GM19372 (cell line): Measurements from ENCODE around the gene TOM1L2.
"Not testable (repeated sequence)": the region's sequence is repeated elsewhere in the genome, so short reads cannot be mapped to it uniquely, and the experiment has no call there.

ENCODE experiments used
- ATAC-seq: cut with Tn5 transposase; IDR thresholded peaks from one replicate; pipeline ENCODE4 v1.9.1; 2021; ENCODE audit warnings: mild to moderate bottlenecking, low read depth, moderate library complexity; ENCODE audit not compliant: unreplicated experiment

Gene TOM1L2

DNA sequence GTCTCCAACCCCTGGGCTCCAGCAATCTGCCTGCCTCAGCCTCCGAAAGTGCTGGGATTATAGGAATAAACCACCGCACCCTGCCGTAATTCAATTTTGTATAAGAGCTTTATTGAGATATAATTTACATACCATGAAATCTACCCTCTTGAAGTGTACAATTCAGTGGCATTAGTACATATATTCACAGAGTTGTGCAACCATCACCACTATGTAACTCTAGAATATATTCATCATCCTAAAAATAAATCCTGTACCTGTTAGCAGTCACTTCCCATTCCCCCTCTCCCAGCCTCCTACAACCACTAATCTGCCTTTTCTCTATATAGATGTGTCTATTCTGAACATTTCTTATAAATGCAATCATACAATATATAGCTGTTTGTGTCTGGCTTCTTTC lies 26.1 kb downstream of the TOM1L2 start:
- ATAC-seq = no peak

DNA sequence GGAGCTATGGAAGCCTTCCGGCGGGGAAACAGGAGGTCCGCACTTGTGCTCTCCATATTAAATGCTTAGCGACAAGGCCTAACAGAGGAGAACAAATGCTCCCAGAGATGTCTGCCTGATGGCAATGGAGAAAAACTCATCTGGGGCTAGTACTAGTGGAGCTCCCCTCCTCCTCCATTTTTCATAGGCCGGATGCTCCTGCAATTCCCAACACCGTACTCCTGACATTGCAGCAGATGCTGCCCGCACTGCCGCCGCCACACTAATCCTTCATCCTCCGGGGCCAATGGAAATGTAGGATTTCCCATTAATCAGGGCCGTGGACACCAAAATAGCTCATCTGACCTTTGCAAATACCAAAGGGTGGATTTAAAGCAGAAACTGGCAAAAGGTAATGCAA lies 27.5 kb downstream of the TOM1L2 start:
- ATAC-seq = no peak

DNA sequence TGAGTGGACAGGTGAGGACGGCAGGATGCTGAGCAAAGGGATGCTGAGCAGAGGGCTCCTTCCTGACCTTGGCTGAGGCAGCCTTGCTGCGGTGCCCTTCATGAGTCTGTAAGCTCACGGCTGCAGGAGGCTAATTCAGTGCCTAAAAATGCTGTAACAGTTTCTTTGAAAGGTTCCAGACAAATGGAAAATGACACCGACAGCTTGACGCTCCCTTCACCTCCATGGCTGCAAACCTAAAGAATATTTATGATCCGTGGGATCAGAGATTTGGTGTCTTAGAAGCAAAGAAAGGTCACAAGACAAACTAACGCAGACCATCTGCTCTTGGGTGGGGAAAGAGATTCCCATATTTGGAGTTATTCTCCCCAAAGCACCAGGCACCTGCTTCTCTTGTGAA lies 28.0 kb downstream of the TOM1L2 start:
- ATAC-seq = no peak

DNA sequence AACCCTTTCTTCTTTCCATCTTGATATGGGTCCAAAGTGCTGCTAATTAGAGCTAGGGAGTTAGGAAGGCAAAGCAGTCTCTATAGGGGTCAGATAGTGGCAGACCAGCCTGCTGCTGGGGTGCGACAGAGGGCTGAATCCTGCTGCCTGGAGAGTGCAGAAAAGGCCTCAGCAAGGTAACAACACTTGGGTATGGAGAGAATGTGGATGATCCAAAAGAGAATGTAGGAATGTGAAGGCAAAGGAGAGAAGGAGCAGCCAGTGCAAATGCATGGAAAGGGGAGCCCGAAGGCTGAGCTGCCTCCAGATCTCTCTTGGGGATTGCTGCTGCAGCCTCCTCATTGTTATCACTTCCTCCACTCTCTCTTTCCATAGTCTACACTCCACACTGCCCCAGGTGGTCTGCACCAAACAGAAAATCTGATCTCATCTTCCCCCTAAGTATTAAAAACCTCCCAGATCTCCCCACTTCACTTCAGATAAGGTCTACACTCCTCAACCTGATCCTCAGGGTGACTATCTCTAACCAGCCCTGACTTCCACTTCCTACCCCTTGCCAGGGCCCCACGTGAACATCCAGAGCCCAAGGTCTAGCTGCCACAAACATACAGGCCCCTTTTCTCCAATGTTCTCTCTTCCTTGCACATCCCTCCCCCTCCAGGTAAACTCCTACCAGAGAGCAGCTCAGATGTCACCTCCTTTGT lies 28.8 kb downstream of the TOM1L2 start:
- no peak for ATAC-seq

DNA sequence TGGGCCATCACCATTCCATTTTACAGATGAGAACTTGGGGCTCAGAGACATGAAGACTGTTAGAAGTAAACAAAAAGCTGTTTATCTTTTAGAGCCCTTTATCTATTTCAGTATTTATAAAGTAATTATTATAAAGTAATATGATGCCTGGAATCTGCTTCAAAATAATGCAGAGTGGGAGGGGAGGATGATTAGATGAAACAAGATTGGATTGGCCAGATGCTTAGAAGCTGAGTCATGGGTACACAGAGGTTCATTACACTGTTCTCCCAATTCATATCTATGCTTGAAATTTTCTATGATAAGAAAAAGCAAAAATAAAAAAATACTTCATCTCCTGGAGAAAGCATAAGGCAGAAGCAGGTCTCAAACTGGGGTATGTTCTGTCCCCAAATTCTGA lies 29.4 kb downstream of the TOM1L2 start:
- ATAC-seq = no peak

DNA sequence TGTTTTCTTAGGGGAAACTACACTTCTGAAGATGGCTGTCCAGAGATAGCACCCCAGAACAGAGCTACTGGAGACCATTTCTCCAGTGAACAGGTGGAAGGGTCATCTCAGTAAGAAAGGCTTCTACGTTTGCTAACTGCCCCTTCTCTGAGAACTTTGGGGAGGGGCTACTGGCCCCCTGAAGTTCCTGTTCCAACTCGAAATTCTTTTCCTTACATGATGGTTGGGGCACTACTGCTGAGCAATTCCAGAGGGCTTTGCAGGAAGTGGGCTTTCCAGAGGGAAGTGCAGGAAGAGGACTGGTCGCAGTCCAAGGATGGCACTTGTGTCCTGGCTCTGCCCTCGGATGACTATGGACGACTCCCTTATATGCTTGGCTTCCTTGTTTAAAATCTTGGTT lies 31.2 kb downstream of the TOM1L2 start:
- ATAC-seq = no peak

DNA sequence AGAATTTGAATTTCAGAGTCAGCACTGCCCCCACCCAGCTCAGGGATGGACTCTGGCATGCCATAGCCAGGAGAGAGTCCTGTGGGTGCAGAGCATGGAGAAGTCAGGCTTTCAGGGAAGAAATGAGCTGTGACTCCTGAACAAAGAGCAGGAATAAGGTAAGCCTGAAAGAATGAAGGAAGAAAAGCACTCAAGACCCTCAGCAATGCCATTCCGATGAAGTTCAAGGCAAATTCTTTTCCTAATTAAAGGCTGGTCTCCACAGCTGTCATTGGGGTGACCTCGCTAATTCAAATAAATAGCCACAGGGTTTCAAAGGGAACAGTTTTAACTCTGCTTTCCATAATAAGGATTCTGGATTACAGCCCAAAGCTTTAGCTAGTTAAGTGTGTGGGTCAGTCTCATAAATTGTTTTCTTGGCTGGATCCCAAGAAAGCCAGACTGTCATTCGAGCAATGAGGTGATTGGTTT lies 31.7 kb downstream of the TOM1L2 start:
- ATAC-seq = no peak

DNA sequence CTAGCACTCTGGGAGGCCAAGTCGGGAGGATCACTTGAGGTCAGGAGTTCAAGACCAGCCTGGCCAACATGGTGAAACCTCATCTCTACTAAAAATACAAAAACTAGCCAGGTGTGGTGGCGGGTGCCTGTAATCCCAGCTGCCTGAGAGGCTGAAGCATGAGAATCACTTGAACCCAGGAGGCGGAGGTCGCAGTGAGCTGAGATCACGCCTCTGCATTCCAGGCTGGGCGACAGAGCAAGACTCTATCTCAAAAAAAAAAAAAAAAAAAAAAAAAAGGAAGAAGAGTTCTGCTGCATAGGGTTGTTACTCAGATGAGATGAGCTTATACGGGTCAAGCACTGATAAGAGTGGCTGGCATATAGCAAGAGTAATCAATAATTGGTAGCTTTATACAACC lies 32.3 kb downstream of the TOM1L2 start:
- ATAC-seq = not testable (repeated sequence)

DNA sequence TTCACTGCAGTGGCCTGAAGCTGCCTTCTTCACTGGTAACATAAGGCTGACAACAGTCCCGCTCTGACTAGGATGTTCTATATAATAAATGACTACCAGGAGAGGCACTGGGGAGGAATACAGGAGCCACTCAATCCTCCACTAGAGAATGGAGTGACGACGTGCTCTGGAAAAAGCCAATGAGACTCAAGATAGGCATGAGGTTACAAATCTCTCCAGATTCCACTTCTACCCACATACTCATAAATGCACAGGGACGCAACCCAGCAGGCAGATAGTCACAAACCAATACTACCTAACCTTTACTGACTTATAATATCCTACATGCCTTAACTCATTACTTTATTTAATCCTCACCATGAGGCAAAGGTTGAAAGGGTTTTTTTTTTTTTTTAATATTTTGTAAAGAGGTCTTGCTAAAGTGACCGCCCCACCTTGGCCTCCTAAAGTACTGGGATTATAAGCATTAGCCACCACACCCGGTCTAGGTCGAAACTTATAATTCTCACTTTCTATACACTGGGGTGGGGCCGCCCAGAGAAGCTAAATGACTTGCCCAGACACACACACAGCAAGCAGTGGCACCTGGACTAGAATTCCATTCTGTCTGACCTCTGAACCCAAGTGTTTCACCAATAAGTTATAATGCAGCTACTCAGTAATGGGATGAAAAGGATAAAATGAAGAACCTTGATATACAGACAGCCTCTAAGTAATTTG lies 33.7 kb downstream of the TOM1L2 start:
- no peak for ATAC-seq

DNA sequence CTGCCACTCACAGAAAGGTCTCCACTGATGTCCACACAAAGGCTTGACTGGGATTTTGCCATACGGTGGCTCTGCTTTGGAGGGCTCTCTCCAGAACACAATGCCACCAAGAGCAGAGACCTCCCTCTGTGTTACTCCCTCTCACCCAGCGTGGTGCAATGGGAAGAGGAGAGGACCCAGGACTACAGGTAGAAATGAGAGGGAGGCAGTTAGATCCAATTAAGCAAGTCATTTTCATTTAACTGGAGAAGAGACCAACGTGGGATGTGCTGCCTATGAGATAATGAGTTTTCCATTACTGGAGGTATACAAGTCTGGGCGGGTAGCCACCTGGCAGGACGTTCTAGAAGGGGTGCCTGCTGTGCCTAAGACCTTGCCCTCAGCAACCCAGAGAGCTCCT lies 34.2 kb downstream of the TOM1L2 start:
- no peak for ATAC-seq

DNA sequence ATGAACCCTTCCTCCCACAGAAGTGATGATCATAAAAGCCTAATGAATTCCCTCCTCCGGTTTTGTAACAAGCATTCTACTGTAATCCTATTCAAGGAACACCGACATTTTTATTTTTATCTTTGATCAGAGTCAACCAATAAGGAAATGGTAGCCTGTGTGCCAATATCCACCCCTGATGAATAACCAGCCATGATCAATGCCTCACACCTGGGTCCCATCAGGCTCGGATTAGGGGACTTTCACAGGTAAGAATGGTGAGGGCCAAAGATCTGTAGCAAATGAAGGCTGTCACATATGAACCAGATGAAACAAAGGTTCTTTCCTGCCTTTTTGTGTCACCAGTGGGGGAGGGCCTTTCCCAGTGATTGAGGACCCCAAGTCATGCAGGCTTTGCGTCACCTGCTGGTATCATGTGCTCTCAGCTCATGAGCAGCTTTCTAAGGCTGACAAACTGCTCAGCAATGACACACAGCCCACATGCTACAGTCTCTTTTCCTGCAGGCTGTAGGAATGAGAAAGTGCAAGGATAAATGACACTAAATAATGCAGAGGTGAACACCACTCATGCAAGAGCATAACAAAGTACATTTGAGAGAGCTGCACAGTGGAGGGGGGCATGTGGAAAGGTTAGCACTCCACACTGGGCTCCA lies 34.9 kb downstream of the TOM1L2 start:
- no peak for ATAC-seq

DNA sequence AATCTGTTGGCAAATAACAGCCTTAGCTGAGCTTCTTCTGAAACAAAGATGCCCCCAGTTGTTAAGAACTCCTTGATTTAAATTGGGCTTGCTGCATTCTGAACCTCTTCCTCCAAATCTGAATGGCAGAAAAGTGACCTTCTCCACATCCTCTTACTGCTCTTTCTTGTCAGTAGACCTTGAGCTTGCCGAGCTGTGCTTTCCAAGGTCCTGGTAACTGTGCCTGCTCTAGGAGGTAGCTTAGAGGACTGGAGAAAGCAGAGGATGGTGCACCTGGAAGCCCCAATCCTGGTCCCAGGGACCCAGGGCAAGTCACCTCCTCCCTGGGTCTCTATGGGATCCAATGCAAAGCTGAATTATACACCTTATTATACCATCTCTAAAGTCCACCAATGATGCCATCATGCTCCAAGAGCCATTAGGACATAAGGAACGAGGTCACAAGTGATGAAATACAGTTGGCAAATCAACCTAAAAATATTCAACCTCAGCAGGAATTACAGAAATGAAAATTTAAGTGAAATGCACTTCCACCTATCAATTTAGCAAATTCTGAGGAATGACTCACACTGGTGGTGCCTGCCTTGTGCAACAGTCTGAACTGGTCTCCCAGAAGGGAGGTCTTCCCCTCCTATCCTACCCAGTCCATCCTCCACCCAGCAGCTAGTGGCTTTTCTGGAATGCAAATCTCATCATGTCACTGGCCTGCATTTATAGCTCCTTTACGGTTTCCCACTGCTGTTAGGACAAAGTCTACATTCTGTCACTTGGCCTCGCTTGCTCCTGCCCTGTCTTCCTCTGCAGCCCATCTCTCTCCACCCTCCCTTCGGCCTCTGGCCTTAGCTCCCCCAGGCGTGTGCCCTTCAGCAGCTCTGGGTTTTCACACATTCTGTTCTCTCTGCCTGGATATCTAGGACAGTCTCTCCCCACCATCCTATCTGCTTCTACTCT lies 36.6 kb downstream of the TOM1L2 start:
- ATAC-seq = no peak

DNA sequence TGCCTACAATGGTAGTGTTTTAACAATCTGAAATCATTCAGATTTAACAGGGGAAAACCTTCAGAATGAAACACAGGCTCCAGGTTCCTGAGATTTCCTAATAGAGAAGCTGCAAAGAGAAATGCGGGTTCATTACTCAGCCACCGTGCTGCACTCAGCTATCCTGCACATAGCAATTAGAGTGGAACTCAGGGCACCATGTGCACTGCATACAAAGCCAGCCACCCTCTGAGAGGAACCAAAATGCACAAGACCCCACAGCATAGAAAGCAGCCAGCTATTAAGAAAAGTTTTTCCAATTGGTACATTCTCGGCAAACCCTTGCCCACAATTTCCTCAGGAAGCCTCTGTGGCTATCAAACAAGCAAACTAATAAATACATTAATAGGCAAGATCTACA lies 37.4 kb downstream of the TOM1L2 start:
- ATAC-seq = no peak

DNA sequence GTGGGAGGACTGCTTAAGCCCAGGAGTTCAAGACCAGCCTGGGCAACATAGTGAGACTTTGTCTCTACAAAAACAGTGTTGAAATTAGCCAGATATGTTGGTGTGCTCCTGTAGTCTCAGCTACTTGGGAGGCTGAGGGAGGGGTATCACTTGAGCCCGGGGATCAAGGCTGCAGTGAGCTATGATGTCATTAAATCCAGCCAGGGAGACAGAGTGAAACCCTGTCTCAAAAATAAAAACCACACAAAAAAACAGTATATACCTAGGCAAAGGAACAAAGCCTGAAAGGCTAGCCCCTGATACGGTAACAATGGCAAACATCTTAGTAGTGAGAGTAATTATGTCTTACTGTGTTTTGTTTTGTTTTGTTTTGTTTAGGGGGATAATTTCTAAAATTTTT lies 38.0 kb downstream of the TOM1L2 start:
- no peak for ATAC-seq

DNA sequence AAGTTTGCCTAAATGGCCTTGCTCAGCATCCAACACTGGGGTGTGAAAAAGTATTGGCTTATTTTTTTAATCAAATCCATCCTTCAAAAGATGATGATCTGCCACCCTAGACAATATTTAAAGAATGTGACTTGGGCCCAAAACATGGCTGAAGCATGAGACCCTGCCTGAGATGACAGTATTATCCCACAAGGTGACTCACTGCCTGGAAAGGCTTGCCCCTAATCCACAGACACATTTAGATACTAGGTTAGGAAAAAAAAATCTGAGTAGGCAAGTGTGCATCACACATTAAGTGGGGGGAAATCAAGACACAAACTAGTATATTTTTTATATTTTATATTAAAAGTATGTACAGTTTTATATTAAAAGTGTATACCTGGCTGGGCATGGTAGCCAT lies 38.4 kb downstream of the TOM1L2 start:
- ATAC-seq = no peak

DNA sequence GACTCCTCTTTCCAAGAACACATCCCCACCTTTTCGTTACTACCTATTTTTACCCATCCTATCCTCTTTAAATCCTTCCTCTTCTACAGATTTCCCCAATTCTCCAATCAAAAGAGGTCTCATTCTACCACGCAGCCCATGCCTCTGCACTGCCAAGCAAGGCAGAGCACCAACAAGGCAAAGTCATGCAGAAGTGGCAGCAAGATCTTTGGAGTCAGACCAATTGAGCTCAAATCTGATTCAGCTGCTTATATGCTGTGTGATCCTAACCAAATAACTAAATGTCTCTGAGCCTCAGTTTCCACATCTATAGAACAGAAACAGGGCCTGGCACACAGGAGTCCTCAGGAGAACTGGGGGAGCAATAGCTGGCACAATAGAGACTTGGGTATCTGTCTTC lies 41.0 kb downstream of the TOM1L2 start:
- ATAC-seq = no peak

DNA sequence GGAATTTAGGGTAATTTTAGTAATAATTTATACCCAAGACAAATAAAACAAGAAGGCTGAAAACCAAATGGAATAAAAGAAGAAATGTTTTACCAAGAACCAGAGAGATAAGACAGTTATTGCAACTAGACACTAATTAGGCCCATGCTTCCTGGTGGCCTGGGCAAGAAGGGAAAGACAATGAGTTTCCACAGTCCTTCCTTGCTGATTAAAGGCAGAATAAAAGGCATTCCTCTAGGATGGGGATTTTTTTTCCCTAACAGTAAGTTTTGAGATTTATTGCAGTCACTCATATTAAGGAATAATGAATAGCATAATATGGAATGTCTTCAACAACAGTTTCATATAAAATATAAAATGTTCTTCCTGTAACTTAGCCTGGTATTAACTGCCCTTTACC lies 41.5 kb downstream of the TOM1L2 start:
- ATAC-seq = no peak

DNA sequence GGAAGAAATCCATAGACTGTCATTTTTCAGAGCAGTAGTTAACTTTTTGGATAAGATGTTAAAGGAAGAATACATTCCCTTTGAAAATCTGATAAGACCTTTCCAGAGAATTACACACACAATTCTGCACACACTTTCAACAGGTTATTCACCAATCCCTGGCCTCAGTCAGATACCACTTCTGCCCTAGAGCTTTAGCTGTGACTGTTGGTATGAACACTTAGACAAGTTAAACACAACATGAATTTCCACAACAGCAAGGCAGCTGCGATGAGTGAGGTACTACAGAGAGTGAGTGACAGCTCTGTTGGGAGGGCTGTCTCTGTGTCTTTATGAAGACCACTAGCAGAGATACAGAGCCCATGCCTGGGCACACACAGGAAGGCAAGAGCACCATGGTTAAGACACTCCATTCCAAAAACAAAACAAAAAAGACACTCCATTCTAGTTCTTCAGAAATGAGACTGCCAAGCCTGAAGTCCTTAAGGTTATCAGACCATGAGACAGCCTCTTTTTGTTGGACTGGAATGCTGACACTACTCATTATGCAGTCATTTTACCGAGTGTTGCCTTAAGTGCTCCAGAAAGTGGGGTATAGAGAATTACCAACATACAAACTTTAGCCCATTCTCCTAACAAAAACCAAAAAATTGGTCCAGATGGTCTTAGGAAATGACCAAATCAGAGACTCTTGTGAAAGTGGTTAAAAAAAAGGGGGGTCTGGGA lies 42.4 kb downstream of the TOM1L2 start:
- no peak for ATAC-seq

DNA sequence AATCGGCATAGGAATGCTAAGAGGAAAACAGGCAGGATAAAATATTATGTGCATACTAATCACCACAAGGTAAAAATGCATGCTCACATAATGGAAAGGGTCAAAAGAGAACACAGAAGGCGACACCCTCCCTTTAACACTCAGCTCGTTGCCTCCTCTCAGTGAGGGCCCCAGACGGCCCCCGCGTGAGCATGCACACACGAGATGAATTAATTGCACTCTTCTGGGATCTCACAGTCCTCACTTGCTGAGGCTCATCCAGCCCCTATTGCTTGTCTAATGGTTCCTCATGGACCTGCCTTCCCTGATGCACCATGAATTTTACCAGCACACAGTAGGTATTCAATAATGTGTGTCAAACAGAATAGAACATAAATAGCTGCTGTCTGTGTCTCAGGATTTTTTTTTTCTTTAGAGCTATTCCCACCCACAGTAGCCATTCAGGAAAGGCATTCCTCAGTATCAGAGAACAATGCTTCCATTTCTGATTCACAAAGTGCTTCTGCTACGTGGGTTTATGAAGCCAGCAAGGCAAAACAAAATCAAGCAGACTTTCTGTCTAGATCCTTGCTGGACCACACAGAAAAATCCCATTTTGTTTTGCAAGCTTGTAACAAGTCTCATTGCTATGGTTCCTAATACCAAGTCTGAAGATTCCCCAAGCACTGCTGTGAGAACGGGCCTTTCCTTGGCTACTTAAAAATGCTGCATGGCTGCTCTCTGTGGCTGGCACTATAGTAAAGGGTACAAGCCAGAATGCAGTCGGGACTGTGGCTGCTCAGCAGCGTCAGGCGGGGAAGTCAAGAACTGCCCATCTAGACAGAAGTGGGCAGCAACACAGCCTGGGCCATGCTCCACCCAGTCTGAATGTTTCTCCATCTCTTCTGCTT lies 43.6 kb downstream of the TOM1L2 start:
- ATAC-seq = no peak
